CD4-positive, alpha-beta T cell treated with Interleukin-15 for 4 hours (primary cell): ENCODE data around the gene TMC3.
"Not testable (repeated sequence)": the region's sequence is repeated elsewhere in the genome, so short reads cannot be mapped to it uniquely, and the experiment has no call there.

Experiments
- DNase-seq: peaks from one replicate; pipeline ENCODE4 v3.0.0-alpha.2; 2020; ENCODE audit warnings: low spot score

The TMC3 gene

DNA sequence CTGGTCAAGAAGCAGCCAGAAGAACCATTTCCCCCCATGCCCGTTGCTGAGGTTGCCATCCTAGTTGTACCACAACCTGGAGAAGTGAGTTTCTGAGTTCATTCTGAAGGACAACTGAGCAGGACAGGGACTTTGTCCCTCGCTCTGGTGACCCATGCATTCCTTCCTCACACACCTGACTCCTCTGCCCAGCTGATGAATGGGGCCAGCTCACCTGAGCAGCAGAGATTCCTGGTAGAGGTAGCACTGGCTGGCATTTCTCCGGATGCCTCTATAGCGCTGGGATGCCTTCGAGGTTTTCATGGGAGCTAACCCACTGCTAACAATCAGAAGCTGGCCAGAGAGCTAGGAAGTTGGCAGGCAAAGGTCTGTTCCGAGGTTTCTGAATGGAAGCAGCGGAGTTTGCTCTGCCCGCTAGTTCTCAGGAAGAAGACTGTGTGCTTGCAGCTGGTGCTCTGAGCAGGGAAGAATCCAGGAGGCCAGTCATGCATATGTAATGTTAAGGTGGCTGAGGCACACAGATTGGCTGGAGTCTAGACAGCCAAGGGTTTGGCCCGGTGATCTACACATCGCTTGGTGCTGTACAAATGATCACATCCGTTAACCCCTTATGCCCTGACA, at the start of gene TMC3:
Gene TMC3 (minus strand): TSS at position 439 of the 621 bp plus-strand sequence. CDS start 136 bp downstream, at position 303.
- DNase-seq = no peak

DNA sequence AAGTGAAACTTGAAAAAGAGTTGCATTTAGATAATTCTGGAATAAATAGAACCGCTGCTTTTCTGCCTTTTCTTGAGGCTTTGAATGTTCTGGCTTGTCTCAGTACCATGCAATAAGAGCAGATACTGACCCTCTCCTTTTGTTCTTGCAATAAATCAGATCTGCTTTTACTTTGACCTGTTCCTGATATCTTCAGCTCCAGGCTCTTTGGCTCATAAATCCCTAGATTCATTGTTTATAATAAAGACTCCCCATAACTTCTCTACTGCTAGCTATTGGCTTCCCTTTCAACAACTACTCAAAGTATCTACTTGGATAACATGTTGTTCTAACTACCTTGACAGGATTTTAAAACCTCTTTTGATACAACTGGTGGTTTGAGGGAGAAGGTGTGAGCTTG, 47.4 kb upstream of the TMC3 start:
- no peak for DNase-seq

DNA sequence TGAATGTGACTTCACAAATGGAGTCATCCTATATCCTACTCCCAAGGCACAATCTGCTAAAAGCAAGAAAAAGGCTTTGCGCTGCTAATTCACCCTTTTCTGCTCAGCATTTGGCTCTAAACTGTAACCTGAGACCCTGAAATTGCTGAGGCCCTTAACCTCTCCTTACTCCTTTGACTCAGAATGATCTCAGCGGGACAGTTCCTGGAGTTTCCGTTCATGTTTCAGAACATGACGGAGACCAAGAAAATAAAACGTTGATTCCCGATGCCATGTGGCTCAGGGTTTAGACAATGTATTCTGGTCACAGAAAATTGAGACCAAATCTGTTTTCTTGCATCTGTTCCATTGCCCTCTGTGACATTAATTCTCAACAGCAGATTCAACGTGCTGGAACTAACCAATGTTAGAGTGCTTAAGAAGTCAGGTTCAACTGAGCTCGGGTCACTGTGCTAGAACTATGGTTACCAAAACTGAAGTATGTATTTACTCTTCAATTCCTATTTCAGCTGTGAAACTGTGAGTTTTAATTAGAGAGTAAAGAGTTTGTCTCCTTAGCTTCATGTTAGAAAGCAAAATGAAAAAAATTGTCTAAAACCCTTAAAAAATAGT, 45.4 kb upstream of the TMC3 start:
- DNase-seq = no peak

GRCh38 chr15:81418891-81419290, 44.9 kb upstream of the TMC3 start:
- DNase-seq = no peak

DNA sequence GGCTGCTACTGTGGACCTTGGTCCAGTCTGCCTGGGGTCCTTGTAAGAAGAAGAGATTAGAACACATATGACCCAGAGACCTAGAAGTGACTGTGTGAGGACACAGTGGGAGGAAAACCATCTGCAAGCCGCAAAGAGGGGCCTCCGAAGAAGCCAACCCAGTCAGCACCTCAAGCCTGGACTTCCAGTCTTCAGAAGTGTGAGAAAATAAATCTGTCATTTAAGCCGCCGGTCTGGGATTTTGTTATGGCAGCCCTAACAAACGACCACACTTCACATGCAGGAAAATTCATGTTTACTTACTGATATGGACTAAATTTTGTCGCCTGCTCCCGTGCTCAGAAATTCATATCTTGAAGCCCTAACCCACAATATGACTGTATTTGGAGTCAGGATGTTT, 44.4 kb upstream of the TMC3 start:
- no peak for DNase-seq

GRCh38 chr15:81414274-81414968, 40.4 kb upstream of the TMC3 start:
- DNase-seq = not testable (repeated sequence)

DNA sequence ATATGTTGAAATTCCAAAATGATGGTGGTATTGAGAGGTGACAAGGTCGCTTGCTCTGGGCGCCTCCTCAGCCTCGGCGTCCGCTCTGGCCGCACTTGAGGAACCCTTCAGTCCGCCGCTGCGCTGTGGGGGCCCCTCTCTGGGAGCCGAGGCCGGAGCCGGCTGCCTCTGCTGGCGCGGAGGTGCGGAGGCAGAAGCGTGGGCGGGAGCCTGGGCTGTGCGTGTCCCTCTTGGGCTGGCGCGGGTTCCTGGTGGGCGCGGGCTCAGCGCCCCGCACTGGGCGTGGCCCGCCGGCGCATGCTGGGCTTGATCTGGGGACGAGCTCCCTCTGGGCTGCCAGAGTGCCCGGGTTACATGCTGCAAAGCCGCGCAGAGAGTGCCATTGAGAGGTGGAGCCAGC, 39.8 kb upstream of the TMC3 start:
- no peak for DNase-seq

- no peak for DNase-seq
Measured at GRCh38 chr15:81411969-81412633, 38.1 kb upstream of the TMC3 start.

- DNase-seq = no peak
Measured at GRCh38 chr15:81411051-81411450, 37.0 kb upstream of the TMC3 start.

DNA sequence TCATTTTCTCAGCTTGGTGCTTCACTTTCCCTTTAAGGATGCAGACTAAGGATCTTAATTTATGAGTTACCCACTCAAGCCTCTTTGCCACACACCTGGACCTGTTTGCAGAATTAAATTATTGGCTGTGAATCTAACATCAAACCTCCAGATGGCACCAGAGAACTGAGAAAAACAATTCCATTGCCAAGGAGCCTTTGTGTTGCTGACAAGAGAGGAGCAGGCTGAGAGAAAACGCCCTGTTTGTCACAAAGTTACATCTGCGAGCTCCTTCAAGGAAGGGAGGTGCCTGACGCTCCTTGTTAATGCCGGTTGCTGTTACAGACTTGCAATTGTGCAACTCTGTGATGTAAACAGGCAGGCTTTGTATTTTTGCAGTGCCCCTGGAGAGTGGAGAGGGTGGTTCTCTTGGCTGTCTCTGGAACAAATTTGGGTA, 36.3 kb upstream of the TMC3 start:
- DNase-seq = peak; percentile 46

DNA sequence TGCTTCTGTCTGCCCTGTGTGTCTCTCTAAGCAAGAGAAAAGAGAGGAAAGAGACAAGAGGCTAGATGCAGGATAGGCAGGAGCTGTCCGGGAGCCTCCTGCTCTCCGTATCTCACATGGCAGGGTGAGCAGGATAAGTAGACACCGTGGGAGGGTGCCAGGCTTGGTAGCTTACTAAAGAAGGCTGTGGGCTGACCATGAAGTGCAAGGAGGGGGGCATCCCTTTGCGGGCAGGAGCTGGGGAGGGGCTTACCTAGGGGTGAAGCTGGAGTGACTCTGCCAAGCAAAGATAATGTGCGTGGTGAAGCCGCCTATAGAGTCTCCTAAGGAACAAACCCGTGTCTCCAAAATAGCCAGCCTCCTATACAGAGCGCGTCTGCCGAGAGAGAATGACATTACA, 33.7 kb upstream of the TMC3 start:
- no peak for DNase-seq

DNA sequence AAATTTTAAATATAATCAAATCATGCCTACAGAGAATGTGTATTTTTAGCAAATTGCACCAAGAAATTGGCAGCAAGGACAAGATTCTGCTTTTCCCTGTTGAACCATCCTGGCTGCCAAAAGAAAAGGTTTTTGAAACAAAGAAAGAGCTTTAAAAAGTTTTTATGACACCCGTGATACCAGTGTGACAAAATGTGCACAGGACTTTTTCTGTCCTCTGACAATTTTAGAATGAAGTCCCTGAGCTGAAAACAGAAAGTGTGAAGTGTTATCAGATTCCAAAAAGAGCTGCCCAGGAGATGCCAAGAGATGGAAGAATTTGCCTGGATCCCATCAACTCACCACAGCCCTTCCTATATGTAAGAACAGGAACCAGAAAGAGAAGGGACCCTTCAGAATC, 33.2 kb upstream of the TMC3 start:
- DNase-seq = no peak

- peak; percentile 54 for DNase-seq
Measured at GRCh38 chr15:81400640-81401236, 26.7 kb upstream of the TMC3 start.

- no peak for DNase-seq
Measured at GRCh38 chr15:81398910-81399551, 25.0 kb upstream of the TMC3 start.

DNA sequence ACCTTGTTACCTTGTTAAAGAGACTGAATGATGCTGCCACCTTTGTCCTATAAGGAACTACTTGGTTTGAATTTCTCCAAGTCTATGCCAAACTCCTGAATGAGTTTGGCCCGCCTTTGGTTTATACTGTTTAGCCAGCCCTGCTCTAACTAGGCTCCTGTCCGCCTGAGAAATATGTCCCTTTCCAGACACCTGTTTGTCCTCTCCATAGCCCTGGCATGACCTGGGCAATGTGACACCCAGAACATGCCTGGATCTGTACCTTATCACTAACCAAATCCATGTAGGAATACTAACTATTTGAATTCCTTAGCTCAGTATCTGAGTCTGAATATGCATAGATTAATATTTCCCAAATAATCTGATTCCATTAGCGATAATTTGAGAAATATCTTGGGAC, 24.4 kb upstream of the TMC3 start:
- no peak for DNase-seq

- DNase-seq = no peak
Measured at GRCh38 chr15:81394603-81395002, 20.6 kb upstream of the TMC3 start.

- no peak for DNase-seq
Measured at GRCh38 chr15:81391657-81392056, 17.6 kb upstream of the TMC3 start.

DNA sequence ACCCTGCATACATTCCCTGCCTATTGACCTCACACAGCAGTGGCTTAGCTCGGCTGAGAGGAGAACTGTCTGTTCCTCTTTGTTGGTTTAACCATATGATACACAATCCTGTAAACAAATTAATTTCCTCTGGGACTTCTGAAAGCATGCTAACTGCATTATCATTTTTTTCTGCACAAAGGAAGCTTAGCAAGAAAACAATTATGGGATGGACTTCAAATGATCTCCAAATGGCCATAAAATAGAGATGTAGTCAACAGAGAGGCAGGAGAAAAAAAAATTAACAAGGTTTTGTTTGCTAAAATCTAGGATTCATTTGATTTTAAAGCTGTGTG, 14.4 kb upstream of the TMC3 start:
- no peak for DNase-seq

DNA sequence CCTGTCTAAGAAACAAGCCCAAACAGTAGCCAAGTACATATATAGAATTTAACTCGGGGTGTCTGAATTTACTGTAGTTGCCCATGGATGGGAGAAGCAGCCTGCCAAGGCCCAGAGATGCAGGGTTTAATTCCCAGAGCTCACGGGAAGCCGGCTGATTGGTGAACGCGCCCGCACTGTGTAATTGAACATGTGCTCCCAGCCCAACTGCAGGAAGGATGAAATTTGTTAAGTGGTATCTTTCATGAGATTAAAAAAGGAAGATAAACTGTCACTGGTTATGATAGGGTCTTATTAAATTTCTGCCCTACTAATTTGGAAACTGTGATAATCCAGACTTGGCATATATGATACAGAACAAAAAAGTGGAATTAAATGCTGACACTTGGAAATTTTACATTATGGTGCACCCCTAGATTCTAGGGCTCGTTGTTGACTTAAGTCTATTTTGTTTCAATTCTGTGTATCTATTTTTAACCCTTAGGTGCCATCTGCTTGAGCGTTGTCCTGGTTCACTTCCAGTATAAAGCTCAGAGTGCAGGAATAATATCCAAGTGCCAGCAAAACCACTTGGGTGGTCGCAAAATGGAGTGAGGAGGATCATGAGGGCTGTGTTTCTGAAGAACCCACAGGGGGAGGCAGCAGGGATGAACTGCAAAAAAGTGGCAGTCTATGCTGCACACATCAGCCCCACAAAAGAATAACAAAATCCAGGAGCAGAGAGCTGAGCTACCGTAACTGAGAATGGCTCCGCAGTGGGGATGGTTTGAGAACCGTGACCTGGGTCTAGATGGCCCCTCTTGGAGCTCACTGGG, 13.8 kb upstream of the TMC3 start:
- DNase-seq = no peak

DNA sequence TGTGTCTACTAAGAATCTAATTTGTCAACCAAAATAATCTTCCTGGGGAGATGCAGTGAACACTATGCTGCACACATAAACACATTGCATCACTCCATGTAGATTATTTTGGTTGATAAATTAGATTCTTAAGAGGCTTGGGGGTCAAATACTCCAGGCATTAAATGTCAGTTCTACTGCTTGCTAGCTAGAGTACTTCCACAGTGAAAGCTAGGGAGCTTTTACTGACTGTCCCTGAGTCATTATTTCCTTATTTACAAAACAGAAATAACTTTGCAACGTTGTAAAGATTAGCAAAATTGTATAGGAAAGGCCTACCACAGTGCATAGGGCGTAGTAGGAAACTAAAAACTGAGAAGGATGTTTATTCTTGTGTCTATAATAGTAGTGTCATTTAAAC, 12.9 kb upstream of the TMC3 start:
- no peak for DNase-seq

GRCh38 chr15:81385721-81386076, 11.7 kb upstream of the TMC3 start:
- no peak for DNase-seq
